B cell (primary cell): ENCODE measurements around the gene PEX13. TPM values are rescaled to one million over a fixed set of nuclear protein-coding genes. Genes with fewer than 3 reads are reported as not detected.

Experiments used
- ATAC-seq: fragments of 200-7000 bp; cut with Tn5 transposase; one replicate; pipeline ENCODE4 v1.10.0; 2021; ENCODE audit warnings: low read depth, mild to moderate bottlenecking, moderate number of reproducible peaks, moderate library complexity
- CTCF ChIA-PET: fragments of 350-600 bp; sonication (Branson Sonifier 250); formaldehyde crosslinking; loops from one replicate; lab custom pipeline; 2021; ENCODE audit warnings: antibody characterized with exemption, inconsistent platforms; lab: Charles Lee
- POLR2A ChIA-PET: fragments of 350-600 bp; sonication (Branson Sonifier 250); formaldehyde crosslinking; loops from one replicate; lab custom pipeline; 2021; ENCODE audit warnings: antibody characterized with exemption; lab: Charles Lee
- DNase-seq: peaks from one replicate; pipeline ENCODE4 v3.0.0; 2013
- H2AFZ ChIP-seq: 2 replicates; pipeline ENCODE4 v1.6.1; 2012; ENCODE audit warnings: mild to moderate bottlenecking, low read depth, low read length; ENCODE audit not compliant: insufficient read depth, poor library complexity, severe bottlenecking
- H3K27ac ChIP-seq, 2 donors: 1 replicate in 1 of 2; 2 replicates in 1 of 2; pipeline ENCODE4 v1.5.1; 2012 to 2013; ENCODE audit warnings: low read length in 2 of 2, mild to moderate bottlenecking in 2 of 2, moderate library complexity in 1 of 2
- H3K27me3 ChIP-seq, 4 experiments: fragments of 200-600 bp in 1 of 4; sonication (generic) in 1 of 4; replicated peaks in 1 of 4; 1 replicate in 2 of 4; 2 replicates in 2 of 4; pipeline versions ENCODE4 v1.6.1 to v1.7.0; 2013 to 2016; ENCODE audit warnings: low read length in 3 of 4, mild to moderate bottlenecking in 2 of 4, mixed read lengths in 1 of 4, moderate library complexity in 1 of 4; ENCODE audit not compliant: insufficient read depth in 4 of 4, control insufficient read depth in 3 of 4; ENCODE audit errors: control extremely low read depth in 1 of 4
- H3K36me3 ChIP-seq, 2 experiments: replicated peaks in 1 of 2; 1 replicate in 1 of 2; 2 replicates in 1 of 2; pipeline versions ENCODE4 v1.6.1 to v1.7.1; 2013; ENCODE audit warnings: low read length in 1 of 2; ENCODE audit not compliant: insufficient read depth in 2 of 2, control insufficient read depth in 1 of 2; ENCODE audit errors: control extremely low read depth in 1 of 2, extremely low read depth in 1 of 2
- H3K4me1 ChIP-seq, 2 donors: fragments of 200-600 bp in 1 of 2; sonication (generic) in 1 of 2; 1 replicate in 1 of 2; 2 replicates in 1 of 2; pipeline versions ENCODE4 v1.5.1 to v1.6.1; 2013 to 2017; ENCODE audit warnings: low read length in 2 of 2; ENCODE audit not compliant: control insufficient read depth in 2 of 2, insufficient read depth in 2 of 2
- H3K4me2 ChIP-seq: replicated peaks from 2 replicates; pipeline ENCODE3; 2012; ENCODE audit warnings: mild to moderate bottlenecking, low read depth, low read length; ENCODE audit not compliant: poor library complexity, severe bottlenecking
- H3K4me3 ChIP-seq, 5 experiments: fragments of 200-600 bp in 1 of 5; sonication (generic) in 1 of 5; 1 replicate in 3 of 5; 2 replicates in 2 of 5; pipeline versions ENCODE4 v1.5.1 to v1.7.0; 2011 to 2016; ENCODE audit warnings: low read length in 4 of 5, mild to moderate bottlenecking in 4 of 5, low read depth in 2 of 5, control low read depth in 1 of 5, moderate library complexity in 1 of 5; ENCODE audit not compliant: insufficient read depth in 1 of 5; ENCODE audit errors: control extremely low read depth in 1 of 5, extremely low read depth in 1 of 5
- H3K79me2 ChIP-seq: fragments of 200-600 bp; sonication (generic); one replicate; pipeline ENCODE4 v1.6.0; 2016; ENCODE audit warnings: low read length; ENCODE audit not compliant: control insufficient read depth, insufficient read depth
- H3K9ac ChIP-seq: fragments of 200-600 bp; sonication (generic); 2 replicates; pipeline ENCODE4 v1.6.1; 2017; ENCODE audit warnings: mild to moderate bottlenecking, low read length, moderate library complexity
- H3K9me3 ChIP-seq, 3 donors: one replicate each; pipeline versions ENCODE4 v1.6.1 to v1.7.1; 2013; ENCODE audit warnings: low read length in 2 of 3; ENCODE audit not compliant: control insufficient read depth in 2 of 3, insufficient read depth in 1 of 3; ENCODE audit errors: control extremely low read depth in 1 of 3
- H4K20me1 ChIP-seq: 2 replicates; pipeline ENCODE4 v1.6.0; 2012; ENCODE audit warnings: mild to moderate bottlenecking, low read length; ENCODE audit not compliant: insufficient read depth, control insufficient read depth, poor library complexity, severe bottlenecking
- H3K27ac Mint-ChIP-seq: one replicate; pipeline ENCODE4 v1.8.0; 2021; ENCODE audit warnings: mixed read lengths
- H3K27me3 Mint-ChIP-seq: one replicate; pipeline ENCODE4 v1.8.0; 2021; ENCODE audit warnings: mixed read lengths
- H3K4me1 Mint-ChIP-seq: one replicate; pipeline ENCODE4 v1.8.0; 2021; ENCODE audit warnings: mixed read lengths
- H3K4me3 Mint-ChIP-seq: one replicate; pipeline ENCODE4 v1.8.0; 2021; ENCODE audit warnings: mixed read lengths
- H3K9me3 Mint-ChIP-seq: one replicate; pipeline ENCODE4 v1.8.0; 2022; ENCODE audit warnings: mixed read lengths; ENCODE audit not compliant: insufficient read depth
- CTCF ChIP-seq: fragments of 200-600 bp; IDR thresholded peaks from one replicate; pipeline ENCODE4 v1.8.0; 2022; ENCODE audit warnings: antibody characterized with exemption, mild to moderate bottlenecking
- EZH2 ChIP-seq: IDR thresholded peaks from 2 replicates; pipeline ENCODE4 v1.6.1; 2012; ENCODE audit warnings: borderline replicate concordance, low read depth, mild to moderate bottlenecking, moderate library complexity, low read length; ENCODE audit not compliant: insufficient read depth, poor library complexity, severe bottlenecking
- WGBS: methylation state at CpG from one replicate; pipeline ENCODE4 v1.1.5; 2013; ENCODE audit warnings: missing lambda C conversion rate; ENCODE audit not compliant: insufficient coverage; 5-methylcytosine and 5-hydroxymethylcytosine counted together
- intact Hi-C: fragments of 100-400 bp; cut with micrococcal nuclease; formaldehyde crosslinking; loops from one replicate; pipeline ENCODE4 v1.10.0; 2022
- polyA plus RNA-seq: library from polyadenylated mRNA; depleted of rRNA; stranded (reverse); fragments of >200 nt; gene quantifications from 2 replicates; pipeline ENCODE4 v1.2.3, GENCODE V29; 2012
- total RNA-seq, 2 donors: library from RNA; stranded (reverse); fragments of 120-200 nt in 1 of 2; gene quantifications; 1 replicate in 1 of 2; 2 replicates in 1 of 2; pipeline versions ENCODE4 v1.2.3 to v1.2.4, GENCODE V29; 2013 to 2022

The PEX13 gene
- total and polyA plus RNA-seq, 2 donors (not counting 1 experiment from before 2014, with no cell fraction given), result 6.1 to 19.8 TPM

- peaks cover 4% of the 10 kb centered on the region for H3K9me3 Mint-ChIP-seq
- CTCF ChIA-PET, result interaction anchor here (0.8 to 4.0 kb wide), 14 partner anchors 12 to 285 kb away, joined by 3 to 16 read pairs (median 4); no protein-coding TSS in a partner anchor
- peaks cover 8% of the 10 kb centered on the region for H3K79me2 ChIP-seq
- no peaks in the 10 kb centered on the region for H3K27me3 ChIP-seq
- H3K36me3 ChIP-seq, result peaks cover 2 to 4% of the 10 kb centered on the region in 2 experiments
- TF ChIP-seq EZH2 (no peak), CTCF (no peak)
- peak; percentile 94 for ATAC-seq
- H3K4me3 ChIP-seq, result peak overlapping the region in 3 of 5 experiments; percentile 19 to 41 (median 21)
- H4K20me1 ChIP-seq, result no peaks in the 10 kb centered on the region
- H3K4me1 ChIP-seq, result peaks cover 55 to 58% of the 10 kb centered on the region in 2 donors
- H3K27me3 Mint-ChIP-seq, result no peaks in the 10 kb centered on the region
- POLR2A ChIA-PET, result interaction anchor here (0.6 to 3.3 kb wide), 12 partner anchors 11 to 627 kb away, joined by 3 to 24 read pairs (median 4); partner anchors contain the start of genes PEX13 and REL
- peak overlapping the region; percentile 86 to 95 for H3K27ac ChIP-seq
- peak overlapping the region; percentile 73 for H3K4me3 Mint-ChIP-seq
- peak overlapping the region; percentile 37 for H3K9ac ChIP-seq
- peaks cover 70% of the 10 kb centered on the region for H3K4me1 Mint-ChIP-seq
- DNase-seq, result peak; percentile 90
- H3K27ac Mint-ChIP-seq, result peak overlapping the region; percentile 92
- peak overlapping the region; percentile 67 for H2AFZ ChIP-seq
- WGBS, result 23% methylated on average over 5 of the region's 7 CpGs
- peaks cover 3 to 10% (median 8%) of the 10 kb centered on the region in 3 donors for H3K9me3 ChIP-seq
- H3K4me2 ChIP-seq, result peak overlapping the region; percentile 66
- intact Hi-C loops, result loop anchor here (1.0 to 2.0 kb wide), 5 partner anchors 9 to 110 kb away; partner anchors contain the start of genes PEX13 and SANBR
These were observed 24.5 kb upstream of the PEX13 start for GRCh38 chr2:60992985-60993392.

DNA sequence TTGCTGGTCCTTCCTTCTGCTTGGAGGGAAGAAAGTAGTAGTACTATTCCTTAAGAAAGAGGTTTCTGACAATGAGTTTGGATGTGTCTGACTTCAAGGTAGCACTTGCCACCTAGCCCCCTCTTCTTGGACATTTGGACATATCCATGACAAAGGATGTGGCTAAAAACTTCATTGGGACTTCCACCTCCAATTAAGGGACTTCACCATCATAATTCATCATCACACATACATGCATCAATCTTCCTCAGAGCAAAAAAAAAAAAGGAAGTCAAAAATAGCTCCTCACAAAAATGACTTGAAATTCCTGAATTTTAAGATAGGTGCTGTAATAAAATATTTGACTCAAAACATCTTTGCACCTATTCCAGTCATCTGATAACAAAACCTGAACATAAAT lies 23.4 kb upstream of the PEX13 start:
- Histone ChIP-seq H3K4me3 (no peak overlapping the region), H2AFZ (no peak overlapping the region), H3K27me3 (no peaks in the 10 kb centered on the region), H3K79me2 (peaks cover 8% of the 10 kb centered on the region), H3K9ac (no peak overlapping the region), H3K36me3 (peaks cover 2 to 4% of the 10 kb centered on the region in 2 experiments), H3K4me2 (peak overlapping the region; percentile 1), H3K9me3 (peaks cover 3 to 10% (median 8%) of the 10 kb centered on the region in 3 donors), H3K27ac (peak overlapping the region in 1 of 2 donors; percentile 95), H3K4me1 (peaks cover 58 to 60% of the 10 kb centered on the region in 2 donors), H4K20me1 (no peaks in the 10 kb centered on the region)
- peak overlapping the region; percentile 56 for H3K4me3 Mint-ChIP-seq
- intact Hi-C loops, result no loop called here
- DNase-seq (no peak), ATAC-seq (no peak)
- peaks cover 71% of the 10 kb centered on the region for H3K4me1 Mint-ChIP-seq
- peak overlapping the region; percentile 92 for H3K27ac Mint-ChIP-seq
- POLR2A ChIA-PET, result interaction anchor here (0.6 to 3.3 kb wide), 3 partner anchors 22 to 112 kb away, joined by 3 to 24 read pairs (median 6); partner anchors contain the start of gene REL
- no peaks in the 10 kb centered on the region for H3K27me3 Mint-ChIP-seq
- CTCF ChIA-PET, result interaction anchor here (1.1 to 4.0 kb wide), 4 partner anchors 22 to 287 kb away, joined by 3 to 16 read pairs (median 4); no protein-coding TSS in a partner anchor
- peaks cover 4% of the 10 kb centered on the region for H3K9me3 Mint-ChIP-seq
- no peak for TF ChIP-seq EZH2
- no peak for TF ChIP-seq CTCF
